ENCODE data around the gene NMT1.

The NMT1 gene

GRCh38 chr17:45029758-45030423, 31.2 kb upstream of the NMT1 start:
- Histone ChIP-seq H4K20me1 (ENCODE audit: insufficient read depth, low read length) (0 out of 2 replicates have a peak, but pooled peaks cover 4% of the 10 kb centered on the region), H3K36me3 (ENCODE audit: insufficient read depth, low read length) (peaks cover 70% of the 10 kb centered on the region), H3K27me3 (ENCODE audit: insufficient read depth, low read length, poor library complexity) (no peaks in the 10 kb centered on the region), H3K4me3 (ENCODE audit: low read depth in 1 of 2, low read length in 2 of 2) (no peak overlapping the region), H3K4me1 (ENCODE audit: insufficient read depth, low read length) (no peaks in the 10 kb centered on the region), H3K9me3 (ENCODE audit: insufficient read depth, low read length, severe bottlenecking) (no peaks in the 10 kb centered on the region), H2AFZ (ENCODE audit: low read depth, low read length) (no peak overlapping the region), H3K27ac (ENCODE audit: low read length) (no peak overlapping the region), H3K9ac (ENCODE audit: low read depth, low read length) (no peak overlapping the region), H3K79me2 (ENCODE audit: insufficient read depth, low read length) (no peaks in the 10 kb centered on the region), H3K4me2 (ENCODE audit: insufficient read depth, low read length) (no peak overlapping the region)
- TF ChIP-seq, protein P1, sequence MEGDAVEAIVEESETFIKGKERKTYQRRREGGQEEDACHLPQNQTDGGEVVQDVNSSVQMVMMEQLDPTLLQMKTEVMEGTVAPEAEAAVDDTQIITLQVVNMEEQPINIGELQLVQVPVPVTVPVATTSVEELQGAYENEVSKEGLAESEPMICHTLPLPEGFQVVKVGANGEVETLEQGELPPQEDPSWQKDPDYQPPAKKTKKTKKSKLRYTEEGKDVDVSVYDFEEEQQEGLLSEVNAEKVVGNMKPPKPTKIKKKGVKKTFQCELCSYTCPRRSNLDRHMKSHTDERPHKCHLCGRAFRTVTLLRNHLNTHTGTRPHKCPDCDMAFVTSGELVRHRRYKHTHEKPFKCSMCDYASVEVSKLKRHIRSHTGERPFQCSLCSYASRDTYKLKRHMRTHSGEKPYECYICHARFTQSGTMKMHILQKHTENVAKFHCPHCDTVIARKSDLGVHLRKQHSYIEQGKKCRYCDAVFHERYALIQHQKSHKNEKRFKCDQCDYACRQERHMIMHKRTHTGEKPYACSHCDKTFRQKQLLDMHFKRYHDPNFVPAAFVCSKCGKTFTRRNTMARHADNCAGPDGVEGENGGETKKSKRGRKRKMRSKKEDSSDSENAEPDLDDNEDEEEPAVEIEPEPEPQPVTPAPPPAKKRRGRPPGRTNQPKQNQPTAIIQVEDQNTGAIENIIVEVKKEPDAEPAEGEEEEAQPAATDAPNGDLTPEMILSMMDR (IDR thresholded peaks at IDR 0.05; ENCODE audit: borderline replicate concordance, extremely low read depth, low read length, poor library complexity, severe bottlenecking) = no peak
- no peak for TF ChIP-seq EZH2 (IDR thresholded peaks at IDR 0.05; ENCODE audit: borderline replicate concordance, low read depth, low read length, severe bottlenecking)
- ATAC-seq (ENCODE audit: insufficient read depth, low read depth) = no peak
- DNase-seq = no peak

DNA sequence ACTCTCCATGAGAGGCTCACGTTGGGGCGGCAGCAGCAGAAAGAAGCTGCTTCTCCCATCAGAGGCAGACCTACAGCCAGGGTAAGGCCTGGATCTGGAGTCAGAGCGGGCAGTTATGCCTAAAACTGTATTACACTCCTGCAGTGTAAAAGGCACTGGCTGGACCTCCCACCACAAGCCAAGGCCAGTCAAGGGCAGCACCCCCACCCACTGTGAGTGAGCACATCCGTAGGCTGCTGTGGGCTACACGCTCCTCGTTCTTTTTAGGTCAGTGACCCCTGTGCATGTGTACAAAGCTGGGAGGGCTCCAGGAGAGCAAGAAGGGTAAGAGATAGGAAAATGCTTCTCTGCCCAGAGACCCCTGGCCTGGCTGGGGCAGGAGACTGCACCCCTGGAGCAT, 30.4 kb upstream of the NMT1 start:
- Histone ChIP-seq H3K9me3 (ENCODE audit: insufficient read depth, low read length, severe bottlenecking) (no peaks in the 10 kb centered on the region), H2AFZ (ENCODE audit: low read depth, low read length) (no peak overlapping the region), H3K27me3 (ENCODE audit: insufficient read depth, low read length, poor library complexity) (no peaks in the 10 kb centered on the region), H3K27ac (ENCODE audit: low read length) (no peak overlapping the region), H3K4me1 (ENCODE audit: insufficient read depth, low read length) (no peaks in the 10 kb centered on the region), H3K4me2 (ENCODE audit: insufficient read depth, low read length) (no peak overlapping the region), H3K4me3 (ENCODE audit: low read depth in 1 of 2, low read length in 2 of 2) (no peak overlapping the region), H3K36me3 (ENCODE audit: insufficient read depth, low read length) (peaks cover 77% of the 10 kb centered on the region), H4K20me1 (ENCODE audit: insufficient read depth, low read length) (peaks cover 5% of the 10 kb centered on the region; the same call in 1 of the 2 replicates), H3K79me2 (ENCODE audit: insufficient read depth, low read length) (peaks cover 3% of the 10 kb centered on the region; the same call in 1 of the 2 replicates), H3K9ac (ENCODE audit: low read depth, low read length) (no peak overlapping the region)
- DNase-seq = no peak
- no peak for ATAC-seq (ENCODE audit: insufficient read depth, low read depth)
- TF ChIP-seq EZH2 (IDR thresholded peaks at IDR 0.05; ENCODE audit: borderline replicate concordance, low read depth, low read length, severe bottlenecking) = no peak
- TF ChIP-seq, protein P1 (IDR thresholded peaks at IDR 0.05; ENCODE audit: borderline replicate concordance, extremely low read depth, low read length, poor library complexity, severe bottlenecking) = no peak

- H3K4me3 ChIP-seq (ENCODE audit: low read depth in 1 of 2, low read length in 2 of 2) = no peak overlapping the region
- H3K4me2 ChIP-seq (ENCODE audit: insufficient read depth, low read length) = no peak overlapping the region
- H3K79me2 ChIP-seq (ENCODE audit: insufficient read depth, low read length) = peaks cover 9% of the 10 kb centered on the region
- no peaks in the 10 kb centered on the region for H3K4me1 ChIP-seq (ENCODE audit: insufficient read depth, low read length)
- H3K36me3 ChIP-seq (ENCODE audit: insufficient read depth, low read length) = peaks cover 80% of the 10 kb centered on the region
- no peaks in the 10 kb centered on the region for H3K9me3 ChIP-seq (ENCODE audit: insufficient read depth, low read length, severe bottlenecking)
- TF ChIP-seq EZH2 (IDR thresholded peaks at IDR 0.05; ENCODE audit: borderline replicate concordance, low read depth, low read length, severe bottlenecking) = no peak
- TF ChIP-seq, protein P1 (IDR thresholded peaks at IDR 0.05; ENCODE audit: borderline replicate concordance, extremely low read depth, low read length, poor library complexity, severe bottlenecking) = no peak
- H3K27me3 ChIP-seq (ENCODE audit: insufficient read depth, low read length, poor library complexity) = no peaks in the 10 kb centered on the region
- no peak for DNase-seq
- H3K9ac ChIP-seq (ENCODE audit: low read depth, low read length) = no peak overlapping the region
- peaks cover 10% of the 10 kb centered on the region; the same call in 1 of the 2 replicates for H4K20me1 ChIP-seq (ENCODE audit: insufficient read depth, low read length)
- H3K27ac ChIP-seq (ENCODE audit: low read length) = no peak overlapping the region
- H2AFZ ChIP-seq (ENCODE audit: low read depth, low read length) = no peak overlapping the region
- ATAC-seq (ENCODE audit: insufficient read depth, low read depth) = no peak
These were observed 29.6 kb upstream of the NMT1 start for GRCh38 chr17:45031231-45032173.
